Right forelimb (tissue), 1 donor: Measurements from ENCODE around the gene KCNQ1.

Experiments used
- DNase-seq: peaks from one replicate; pipeline ENCODE4 v3.0.0-alpha.2; 2018

The KCNQ1 gene

GRCh38 chr11:2585566-2586086 is 140.8 kb downstream of the KCNQ1 start:
- DNase-seq = peak; percentile 35

- DNase-seq = peak; percentile 46
These were observed 141.4 kb downstream of the KCNQ1 start for GRCh38 chr11:2586087-2586792.

DNA sequence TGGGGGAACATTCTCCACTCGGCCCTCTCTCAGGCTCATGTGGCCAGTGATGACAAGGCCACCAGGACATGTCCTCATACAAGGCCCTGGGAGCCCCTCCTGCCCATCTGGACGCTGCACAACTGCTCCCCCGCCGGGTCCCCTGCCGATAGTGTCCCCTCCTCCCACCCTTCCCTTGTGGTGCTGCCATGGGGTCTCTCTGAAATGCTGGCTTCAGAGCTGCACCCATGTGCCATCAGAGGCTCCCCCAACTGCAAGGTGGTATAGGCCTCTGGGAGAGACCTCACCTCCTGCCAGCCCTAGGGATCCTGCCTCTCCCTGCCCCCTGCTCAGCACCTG is 142.0 kb downstream of the KCNQ1 start:
- DNase-seq = no peak

DNA sequence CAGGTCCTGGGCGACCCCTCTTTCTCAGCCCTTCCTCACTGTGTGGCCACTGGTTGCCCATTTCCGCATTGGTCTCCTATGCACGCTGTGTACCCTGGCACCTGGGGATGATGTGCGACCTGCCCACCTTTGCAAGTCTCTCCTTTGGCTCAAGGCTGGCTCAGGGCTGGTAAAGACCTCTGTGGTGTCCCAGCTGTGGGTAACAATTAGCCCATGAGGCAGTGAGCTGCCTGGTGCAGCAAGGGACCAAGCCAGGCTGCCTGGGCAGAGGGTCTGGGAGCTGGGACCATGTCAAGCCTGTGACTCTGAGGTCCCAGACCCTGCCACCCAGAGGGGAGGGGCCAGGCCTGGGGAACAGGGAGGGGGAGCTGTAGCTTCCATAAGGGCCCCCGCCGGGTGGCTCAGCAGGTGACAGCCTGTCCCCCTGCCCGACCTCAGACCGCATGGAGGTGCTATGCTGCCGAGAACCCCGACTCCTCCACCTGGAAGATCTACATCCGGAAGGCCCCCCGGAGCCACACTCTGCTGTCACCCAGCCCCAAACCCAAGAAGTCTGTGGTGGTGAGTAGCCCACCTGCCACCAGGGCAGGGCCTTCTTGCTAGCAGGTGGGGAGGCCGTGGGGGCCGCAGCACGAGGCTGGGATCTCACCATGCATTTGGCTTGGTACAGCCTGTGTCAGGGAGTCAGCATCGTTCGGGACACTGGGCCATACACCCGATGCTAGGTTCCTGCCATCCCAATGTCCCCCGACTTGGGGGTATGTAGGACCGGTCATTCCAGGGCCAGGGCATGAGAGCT is 142.5 kb downstream of the KCNQ1 start:
- DNase-seq = no peak

DNA sequence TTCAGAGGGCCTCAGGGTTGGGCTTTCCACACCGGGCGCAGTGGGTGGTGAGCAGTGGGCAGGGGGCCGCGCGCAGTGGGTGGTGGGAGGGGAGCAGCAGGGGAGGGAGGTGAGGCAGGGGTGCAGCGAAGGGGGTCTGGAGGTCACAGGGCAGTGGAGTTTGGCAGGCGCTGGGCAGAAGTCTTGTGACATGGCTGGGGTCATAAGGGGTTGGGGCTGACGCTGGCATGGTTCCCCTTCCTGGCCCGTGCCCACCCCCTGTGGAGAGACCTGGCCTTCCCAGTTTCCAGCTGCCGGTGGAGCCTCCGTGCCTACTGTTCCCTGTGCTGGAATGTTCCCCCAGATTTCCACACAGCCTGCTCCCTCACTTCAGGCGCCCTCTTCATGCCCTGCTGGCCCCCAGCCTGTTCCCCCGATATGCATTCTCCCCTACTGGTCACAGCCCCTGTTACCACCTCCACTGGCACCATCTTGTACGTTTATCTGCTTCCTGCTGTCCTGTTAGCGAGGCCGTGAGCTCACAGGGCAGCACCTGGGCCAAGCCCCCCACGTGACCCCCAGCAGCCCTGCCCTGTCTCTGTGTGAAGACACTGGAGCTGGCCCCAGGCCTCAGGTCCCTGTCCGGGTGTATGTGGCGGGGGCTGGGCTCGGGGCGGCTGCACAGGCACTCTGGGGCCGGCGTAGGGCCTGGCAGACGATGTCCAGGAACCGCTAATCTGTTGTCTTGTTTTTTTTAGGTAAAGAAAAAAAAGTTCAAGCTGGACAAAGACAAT is 143.4 kb downstream of the KCNQ1 start:
- peak; percentile 36 for DNase-seq

DNA sequence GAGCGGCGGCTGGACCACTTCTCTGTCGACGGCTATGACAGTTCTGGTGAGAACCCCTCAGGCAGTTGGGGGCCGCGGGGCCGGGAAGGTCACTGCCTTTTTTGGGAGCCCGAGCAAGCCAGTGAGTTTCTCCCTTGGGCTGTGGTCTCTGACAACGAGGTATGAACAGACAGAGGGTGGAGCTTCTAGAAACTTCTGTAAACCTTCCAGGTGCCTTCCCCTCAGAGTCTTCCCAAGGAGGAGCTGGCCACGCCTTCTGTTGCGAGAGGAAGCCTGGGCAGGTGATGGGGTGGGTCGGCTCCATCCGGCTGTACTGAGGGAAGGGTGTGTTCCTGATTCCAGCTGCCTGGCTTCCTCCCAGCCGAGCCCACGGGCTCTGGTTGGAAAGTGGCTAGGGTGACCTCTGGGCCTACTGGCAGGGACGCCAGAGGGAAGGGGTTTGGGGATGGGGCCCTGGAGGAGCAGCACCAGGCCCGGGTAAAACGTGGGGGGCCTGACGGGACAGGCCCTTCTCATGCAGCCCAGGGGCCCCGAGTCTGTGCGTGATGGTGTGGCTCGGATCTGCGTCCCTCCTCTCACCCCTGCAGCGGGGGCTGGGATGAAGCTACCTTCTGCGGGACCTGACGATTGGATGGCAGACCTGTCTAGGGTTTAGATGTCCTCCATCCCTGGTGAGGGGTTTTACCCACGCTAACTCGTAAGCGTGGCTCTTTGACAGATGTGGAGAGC is 144.2 kb downstream of the KCNQ1 start:
- peak; percentile 33 for DNase-seq

GRCh38 chr11:2589538-2589934 is 144.7 kb downstream of the KCNQ1 start:
- peak; percentile 38 for DNase-seq

- DNase-seq = peak; percentile 36
These were observed 145.5 kb downstream of the KCNQ1 start for GRCh38 chr11:2590131-2590964.

- DNase-seq = peak; percentile 30
These were observed 146.4 kb downstream of the KCNQ1 start for GRCh38 chr11:2590965-2591754.

- DNase-seq = peak; percentile 34
These were observed 147.0 kb downstream of the KCNQ1 start for GRCh38 chr11:2591805-2592204.

DNA sequence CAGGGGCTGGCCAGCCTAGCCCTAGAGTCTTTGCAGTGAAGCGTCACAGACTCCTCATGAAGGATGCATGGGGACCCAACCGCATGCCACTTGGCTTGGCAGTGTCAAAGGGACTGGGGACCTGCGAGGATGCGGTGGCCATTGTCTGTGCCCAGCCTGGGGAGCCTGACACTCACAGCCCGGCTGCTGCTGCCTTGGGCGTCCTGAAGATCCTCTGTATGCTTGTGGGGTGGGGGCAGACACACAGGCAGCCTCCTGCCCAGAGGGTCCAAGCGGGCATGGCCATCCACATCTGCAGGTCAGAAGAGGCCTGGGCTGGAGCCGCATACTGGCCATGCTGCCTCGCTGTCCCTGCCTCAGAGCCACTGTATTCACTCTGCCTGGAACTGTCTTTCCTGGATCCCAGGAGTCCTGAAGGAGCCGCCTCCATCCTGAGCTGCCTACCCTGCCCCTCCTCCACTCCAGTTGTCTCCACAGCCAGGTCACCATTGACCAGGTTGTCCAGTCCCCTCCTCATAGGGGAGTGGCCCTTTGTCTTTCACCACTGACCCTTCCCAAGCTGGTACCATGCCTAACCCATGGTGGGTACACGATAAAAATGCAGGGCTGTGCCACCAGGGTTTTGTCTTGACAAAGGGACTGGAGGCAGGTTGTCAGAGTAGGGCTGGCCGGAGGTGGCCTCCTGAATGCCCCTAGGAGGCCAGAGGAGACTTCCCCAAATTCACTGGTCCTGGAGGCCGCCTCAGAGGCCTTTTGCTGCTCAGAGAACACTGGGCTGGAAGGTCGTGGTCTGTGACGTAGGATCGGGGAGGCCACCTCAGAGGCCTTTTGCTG is 148.0 kb downstream of the KCNQ1 start:
- no peak for DNase-seq

GRCh38 chr11:2593393-2593950 is 148.7 kb downstream of the KCNQ1 start:
- DNase-seq = no peak

GRCh38 chr11:2594267-2594666 is 149.5 kb downstream of the KCNQ1 start:
- DNase-seq = no peak

- DNase-seq = no peak
These were observed 150.4 kb downstream of the KCNQ1 start for GRCh38 chr11:2595204-2595603.

- no peak for DNase-seq
These were observed 154.9 kb downstream of the KCNQ1 start for GRCh38 chr11:2599561-2600189.

GRCh38 chr11:2609345-2609744 is 164.5 kb downstream of the KCNQ1 start:
- DNase-seq = no peak

- no peak for DNase-seq
These were observed 168.2 kb downstream of the KCNQ1 start for GRCh38 chr11:2612884-2613571.

DNA sequence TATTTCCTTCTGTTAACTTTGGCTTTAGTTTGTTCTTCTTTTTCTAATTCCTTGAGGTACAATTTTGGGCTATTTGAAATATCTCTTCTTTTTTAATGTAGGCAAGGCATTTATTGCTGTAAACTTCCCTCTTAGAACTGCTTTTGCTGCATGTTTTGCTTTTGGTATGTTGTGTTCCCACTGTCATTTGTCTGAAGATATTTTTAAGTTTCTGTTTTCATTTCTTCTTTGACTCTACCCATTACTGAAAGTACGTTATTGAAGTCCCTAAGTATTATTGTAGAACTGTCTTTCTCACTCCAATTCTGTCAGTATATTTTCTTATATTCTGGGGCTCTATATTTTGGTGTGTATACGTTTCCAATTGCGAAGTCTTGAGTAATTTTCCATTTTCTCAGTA is 177.1 kb downstream of the KCNQ1 start:
- no peak for DNase-seq

- DNase-seq = no peak
These were observed 180.4 kb downstream of the KCNQ1 start for GRCh38 chr11:2625183-2625582.
